H1 (cell line): ENCODE data around the gene USP43. TPM values are rescaled to one million over a fixed set of nuclear protein-coding genes. Genes with fewer than 3 reads are reported as not detected.

Experiments used
- CTCF ChIA-PET: fragments of 300-600 bp; sonication (Branson Sonifier 250); formaldehyde crosslinking; loops from one replicate; lab custom pipeline; 2021; ENCODE audit not compliant: partially characterized antibody; lab: Charles Lee
- POLR2A ChIA-PET: fragments of 300-600 bp; sonication (Branson Sonifier 250); formaldehyde crosslinking; loops from one replicate; lab custom pipeline; 2021; ENCODE audit warnings: inconsistent platforms; ENCODE audit not compliant: partially characterized antibody; lab: Charles Lee
- DNase-seq, 2 experiments: peaks; one replicate each; pipeline versions ENCODE4 v3.0.0 to v3.0.0-alpha.2; 2010 to 2022; ENCODE audit warnings: low spot score in 2 of 2, low read depth in 1 of 2, mixed read lengths in 1 of 2
- FAIRE-seq: peaks from 2 replicates; lab custom pipeline; 2011; peaks lifted over from hg19 to GRCh38; lab: Jason Lieb, UNC
- H2AFZ ChIP-seq: 2 replicates; pipeline ENCODE4 v1.8.1; 2012; ENCODE audit warnings: low read length, inconsistent platforms
- H2AK5ac ChIP-seq: 2 replicates; pipeline ENCODE4 v1.6.1; 2013; ENCODE audit warnings: low read depth, low read length
- H2BK120ac ChIP-seq: replicated peaks from 2 replicates; pipeline ENCODE3; 2013; ENCODE audit warnings: low read depth, low read length, inconsistent platforms
- H2BK12ac ChIP-seq: 2 replicates; pipeline ENCODE4 v1.6.1; 2013; ENCODE audit warnings: low read depth, low read length
- H2BK15ac ChIP-seq: 2 replicates; pipeline ENCODE4 v1.6.1; 2013; ENCODE audit warnings: low read length
- H2BK20ac ChIP-seq: 2 replicates; pipeline ENCODE4 v1.6.1; 2013; ENCODE audit warnings: low read length
- H2BK5ac ChIP-seq: 2 replicates; pipeline ENCODE4 v1.6.1; 2013; ENCODE audit warnings: low read depth, low read length
- H3K14ac ChIP-seq: 2 replicates; pipeline ENCODE4 v1.6.1; 2013; ENCODE audit warnings: inconsistent platforms; ENCODE audit not compliant: insufficient read length
- H3K18ac ChIP-seq: 2 replicates; pipeline ENCODE4 v1.6.1; 2013; ENCODE audit warnings: low read length; ENCODE audit errors: extremely low read depth
- H3K23ac ChIP-seq: 2 replicates; pipeline ENCODE4 v1.6.1; 2013; ENCODE audit warnings: inconsistent platforms; ENCODE audit not compliant: insufficient read length
- H3K23me2 ChIP-seq: 2 replicates; pipeline ENCODE4 v1.6.1; 2013; ENCODE audit warnings: low read depth, low read length
- H3K27ac ChIP-seq: 2 replicates; pipeline ENCODE4 v1.6.1; 2011; ENCODE audit warnings: low read depth, low read length, inconsistent platforms
- H3K27me3 ChIP-seq, 4 experiments: replicated peaks in 1 of 4; 1 replicate in 1 of 4; 2 replicates in 3 of 4; pipeline versions ENCODE4 v1.6.1 to v1.8.1; 2011 to 2013; ENCODE audit warnings: low read length in 3 of 4, mild to moderate bottlenecking in 3 of 4, inconsistent platforms in 2 of 4, mixed read lengths in 2 of 4, moderate library complexity in 1 of 4; ENCODE audit not compliant: control insufficient read depth in 3 of 4, insufficient read depth in 3 of 4; ENCODE audit errors: extremely low read depth in 1 of 4
- H3K36me3 ChIP-seq, 4 experiments: 2 replicates each; pipeline versions ENCODE4 v1.6.1 to v1.8.1; 2011 to 2013; ENCODE audit warnings: mild to moderate bottlenecking in 4 of 4, low read length in 3 of 4, moderate library complexity in 2 of 4, control low read depth in 1 of 4, inconsistent platforms in 1 of 4; ENCODE audit not compliant: insufficient read depth in 4 of 4, control insufficient read depth in 2 of 4
- H3K4ac ChIP-seq: replicated peaks from 2 replicates; pipeline ENCODE3; 2013; ENCODE audit warnings: low read length, low read depth, mixed read lengths, inconsistent platforms; ENCODE audit not compliant: insufficient read length
- H3K4me1 ChIP-seq, 4 experiments: replicated peaks in 1 of 4; 1 replicate in 1 of 4; 2 replicates in 3 of 4; pipeline versions ENCODE4 v1.6.1 to v1.8.1; 2011 to 2013; ENCODE audit warnings: low read length in 3 of 4, inconsistent platforms in 2 of 4, mixed read lengths in 1 of 4; ENCODE audit not compliant: insufficient read depth in 4 of 4, control insufficient read depth in 3 of 4
- H3K4me2 ChIP-seq, 2 experiments: 2 replicates each; pipeline versions ENCODE4 v1.6.1 to v1.8.1; 2011 to 2013; ENCODE audit warnings: low read depth in 2 of 2, low read length in 2 of 2, control low read depth in 1 of 2, inconsistent platforms in 1 of 2, mild to moderate bottlenecking in 1 of 2; ENCODE audit not compliant: insufficient read depth in 1 of 2
- H3K4me3 ChIP-seq, 4 experiments: fragments of 200-600, 300-600 bp in 1 of 4; sonication (generic), shearing (Covaris generic), sonication (Bioruptor Twin) in 1 of 4; 2 replicates each; pipeline versions ENCODE4 v1.5.1 to v1.8.1; 2011 to 2016; ENCODE audit warnings: low read length in 4 of 4, low read depth in 3 of 4, control low read depth in 2 of 4, inconsistent platforms in 2 of 4, mild to moderate bottlenecking in 2 of 4, mixed read lengths in 1 of 4, moderate library complexity in 1 of 4; ENCODE audit not compliant: insufficient read depth in 2 of 4; ENCODE audit errors: extremely low read depth in 1 of 4
- H3K56ac ChIP-seq: replicated peaks from 2 replicates; pipeline ENCODE3; 2013; ENCODE audit warnings: low read depth, mild to moderate bottlenecking, mixed read lengths, low read length, inconsistent platforms; ENCODE audit not compliant: insufficient read length
- H3K79me1 ChIP-seq: 2 replicates; pipeline ENCODE4 v1.6.1; 2013; ENCODE audit warnings: low read depth, low read length, control low read depth
- H3K79me2 ChIP-seq, 2 experiments: 2 replicates each; pipeline versions ENCODE4 v1.6.1 to v1.8.1; 2012 to 2013; ENCODE audit warnings: low read length in 2 of 2, mild to moderate bottlenecking in 2 of 2, inconsistent platforms in 1 of 2; ENCODE audit not compliant: insufficient read depth in 2 of 2, control insufficient read depth in 1 of 2
- H3K9ac ChIP-seq, 4 experiments: replicated peaks in 1 of 4; 1 replicate in 1 of 4; 2 replicates in 3 of 4; pipeline versions ENCODE4 v1.6.1 to v1.8.1; 2011 to 2013; ENCODE audit warnings: low read depth in 3 of 4, low read length in 3 of 4, control low read depth in 2 of 4, mild to moderate bottlenecking in 2 of 4, moderate library complexity in 2 of 4, inconsistent platforms in 1 of 4; ENCODE audit errors: extremely low read depth in 1 of 4
- H3K9me3 ChIP-seq, 2 experiments: 2 replicates each; pipeline versions ENCODE4 v1.6.1 to v1.8.1; 2012 to 2013; ENCODE audit warnings: mild to moderate bottlenecking in 2 of 2, moderate library complexity in 2 of 2, control low read depth in 1 of 2, inconsistent platforms in 1 of 2, low read depth in 1 of 2, low read length in 1 of 2, mixed read lengths in 1 of 2; ENCODE audit not compliant: insufficient read depth in 2 of 2
- H4K20me1 ChIP-seq, 2 experiments: replicated peaks in 1 of 2; 2 replicates each; pipeline versions ENCODE3 to v1.8.1; 2011 to 2013; ENCODE audit warnings: inconsistent platforms in 2 of 2, low read length in 2 of 2, mild to moderate bottlenecking in 1 of 2; ENCODE audit not compliant: insufficient read depth in 2 of 2, control insufficient read depth in 1 of 2
- H4K5ac ChIP-seq: 2 replicates; pipeline ENCODE4 v1.6.1; 2013; ENCODE audit warnings: low read length, low read depth, mixed read lengths, inconsistent platforms; ENCODE audit not compliant: insufficient read length
- H4K8ac ChIP-seq: 2 replicates; pipeline ENCODE4 v1.8.0; 2013; ENCODE audit warnings: mild to moderate bottlenecking, moderate library complexity, low read length, inconsistent platforms; ENCODE audit not compliant: insufficient read depth; ENCODE audit errors: extremely low read depth
- H4K91ac ChIP-seq: replicated peaks from 2 replicates; pipeline ENCODE3; 2013; ENCODE audit warnings: low read length, mixed read lengths, inconsistent platforms; ENCODE audit not compliant: insufficient read length
- CREB1 ChIP-seq: IDR thresholded peaks from 2 replicates; pipeline ENCODE4 v1.6.1; 2012; ENCODE audit warnings: inconsistent platforms
- NRF1 ChIP-seq: IDR thresholded peaks from 2 replicates; pipeline ENCODE4 v1.6.1; 2011; ENCODE audit warnings: mild to moderate bottlenecking, low read depth, low read length, improper control_type of control experiment
- SIN3A ChIP-seq, 2 experiments: IDR thresholded peaks in 1 of 2; conservative IDR thresholded peaks in 1 of 2; 2 replicates each; pipeline ENCODE4 v1.6.1; 2011 to 2012; ENCODE audit warnings: low read length in 2 of 2, improper control_type of control experiment in 1 of 2, low read depth in 1 of 2, mild to moderate bottlenecking in 1 of 2
- TAF7 ChIP-seq: optimal IDR thresholded peaks from 2 replicates; pipeline ENCODE3; 2011; ENCODE audit warnings: low read depth, mild to moderate bottlenecking, inconsistent platforms, low read length, moderate library complexity, borderline replicate concordance
- WGBS, 2 experiments: shearing (Covaris generic) in 1 of 2; methylation state at CpG; one replicate each; pipeline versions ENCODE4 v1.1.6 to v1.1.7; 2013 to 2015; ENCODE audit warnings: low lambda C conversion rate in 2 of 2, mixed read lengths in 2 of 2, inconsistent platforms in 1 of 2, low coverage in 1 of 2, missing lambda C conversion rate in 1 of 2; ENCODE audit not compliant: insufficient replicate concordance in 2 of 2, insufficient coverage in 1 of 2, insufficient read length in 1 of 2; ENCODE audit errors: extremely low coverage in 1 of 2, missing lambda C conversion rate in 1 of 2; 5-methylcytosine and 5-hydroxymethylcytosine counted together
- polyA plus RNA-seq, 7 experiments: library from polyadenylated mRNA; depleted of rRNA in 3 of 7; stranded (reverse) in 5 of 7; unstranded in 2 of 7; fragments of >200 nt in 5 of 7; fragments of 200-250 nt in 2 of 7; gene quantifications; 1 replicate in 5 of 7; 2 replicates in 1 of 7; 4 replicates in 1 of 7; pipeline versions ENCODE4 v1.2.1 to v1.2.3, GENCODE V29; 2011 to 2013; ENCODE audit warnings: missing spikeins in 2 of 7, mixed read lengths in 2 of 7
- total RNA-seq: library from RNA; stranded (reverse); fragmentation: NEBNext Ultra II Directional; extraction: Animal tissue kit (Norgen Biotek cat#: 25700); gene quantifications from 2 replicates; pipeline ENCODE4 v1.2.1, GENCODE V29; 2021

The USP43 gene
- total and polyA plus RNA-seq, 2 of the 8 experiments (the other 6 are each of a cell fraction or from before 2014, with no cell fraction given), result 3.0 to 7.2 TPM

- DNase-seq (peak in 1 of 2 experiments; percentile 76), FAIRE-seq (no peak)
- peak overlapping the region; percentile 20; the same call in 1 of the 2 replicates for H3K27ac ChIP-seq
- peaks cover 2 to 6% of the 10 kb centered on the region in 2 experiments for H4K20me1 ChIP-seq
- CTCF ChIA-PET, result interaction anchor here (0.7 to 2.9 kb wide), 5 partner anchors 20 to 68 kb away, joined by 3 to 17 read pairs (median 5); partner anchors contain the start of gene CFAP52
- peak overlapping the region; percentile 65 to 78 (median 72) for H3K4me3 ChIP-seq
- 3% methylated on average over 29 of the region's 51 CpGs; no CpG with 5 or more reads in 1 of the 2 experiments for whole genome bisulfite sequencing, 2 experiments
- peak overlapping the region; percentile 82 for H2BK15ac ChIP-seq
- peak overlapping the region; percentile 38; the same call in 1 of the 2 replicates for H4K8ac ChIP-seq
- H3K56ac ChIP-seq, result no peak overlapping the region
- H2BK20ac ChIP-seq, result no peak overlapping the region
- POLR2A ChIA-PET, result interaction anchor here (0.7 to 1.9 kb wide), 15 partner anchors 8 to 255 kb away, joined by 3 to 6 read pairs (median 3); partner anchors contain the start of genes CFAP52 and STX8
- no peaks in the 10 kb centered on the region; the same call in 1 of the 2 replicates for H3K79me1 ChIP-seq
- peak overlapping the region; percentile 85 to 100 for H3K4me2 ChIP-seq
- no peak overlapping the region for H4K91ac ChIP-seq
- H3K79me2 ChIP-seq, result peaks cover 4 to 29% of the 10 kb centered on the region in 2 experiments; a peak in 3 of 4 replicates
- no peak overlapping the region for H4K5ac ChIP-seq
- H2BK120ac ChIP-seq, result no peak overlapping the region
- H3K4me1 ChIP-seq, result peaks cover 1 to 18% (median 6%) of the 10 kb centered on the region in 4 experiments; a peak in 5 of 7 replicates
- peak overlapping the region; percentile 25 to 94 (median 81); a peak in 6 of 7 replicates for H3K9ac ChIP-seq
- H3K9me3 ChIP-seq, result no peaks in the 10 kb centered on the region
- no peak overlapping the region for H2BK5ac ChIP-seq
- H3K23ac ChIP-seq, result no peak overlapping the region
- H2AFZ ChIP-seq, result no peak overlapping the region
- no peak overlapping the region for H3K14ac ChIP-seq
- H2BK12ac ChIP-seq, result peak overlapping the region; percentile 86
- H3K23me2 ChIP-seq, result peaks cover 16% of the 10 kb centered on the region
- peak overlapping the region; percentile 10 for H3K4ac ChIP-seq
- 0 out of 2 replicates have a peak overlapping the region, but pooled peaks have one; percentile 39 for H2AK5ac ChIP-seq
- H3K27me3 ChIP-seq, result peaks cover 0 to 12% (median 8%) of the 10 kb centered on the region in 4 experiments; a peak in 6 of 7 replicates
- peak overlapping the region; percentile 35; the same call in 1 of the 2 replicates for H3K18ac ChIP-seq
- no peaks in the 10 kb centered on the region for H3K36me3 ChIP-seq
- TF ChIP-seq SIN3A (conservative IDR thresholded peaks at IDR 0.05 in 1 of 2, IDR thresholded peaks at IDR 0.05 in 1 of 2; ENCODE audit: low read depth in 1 of 2, low read length in 2 of 2) (peak; percentile 19 to 88; a peak in 1 of 4 replicates), TAF7 (no peak), NRF1 (no peak), CREB1 (no peak)
Observed at GRCh38 chr17:9645851-9646545, 681 bp downstream of the USP43 start.
